ENCODE results near the gene TUBA4A. TPM values are rescaled to one million over a fixed set of nuclear protein-coding genes. Genes with fewer than 3 reads are reported as not detected.
"Not testable (repeated sequence)": the region's sequence is repeated elsewhere in the genome, so short reads cannot be mapped to it uniquely, and the experiment has no call there.

The TUBA4A gene
- total RNA-seq, 1 donor from 2014 or later: 334 TPM

GRCh38 chr2:219271021-219271420 is 17.3 kb upstream of the TUBA4A start:
- intact Hi-C loops (cut with micrococcal nuclease): loop anchor here (10.0 kb wide), 1 partner anchor 224 kb away; the partner anchor contains the start of gene GMPPA

GRCh38 chr2:219270055-219270372 is 16.3 kb upstream of the TUBA4A start:
- intact Hi-C loops (cut with micrococcal nuclease): loop anchor here (10.0 kb wide), 1 partner anchor 225 kb away; the partner anchor contains the start of gene GMPPA

GRCh38 chr2:219269362-219270054 is 15.8 kb upstream of the TUBA4A start:
- intact Hi-C loops (cut with micrococcal nuclease): loop anchor here (10.0 kb wide), 1 partner anchor 225 kb away; the partner anchor contains the start of gene GMPPA

GRCh38 chr2:219268294-219268693 is 14.6 kb upstream of the TUBA4A start:
- intact Hi-C loops (cut with micrococcal nuclease): no loop called here

- intact Hi-C loops (cut with micrococcal nuclease): no loop called here
Measured at GRCh38 chr2:219266886-219267285, 13.2 kb upstream of the TUBA4A start.

- intact Hi-C loops (cut with micrococcal nuclease): no loop called here
Measured at GRCh38 chr2:219266232-219266631, 12.5 kb upstream of the TUBA4A start.

GRCh38 chr2:219261024-219261855 is 7.5 kb upstream of the TUBA4A start:
- intact Hi-C loops (cut with micrococcal nuclease): no loop called here

GRCh38 chr2:219258942-219259341 is 5.2 kb upstream of the TUBA4A start:
- intact Hi-C loops (cut with micrococcal nuclease): not testable (repeated sequence)

- intact Hi-C loops (cut with micrococcal nuclease): no loop called here
Measured at GRCh38 chr2:219254590-219255201, 978 bp upstream of the TUBA4A start.

GRCh38 chr2:219252900-219253752 is 592 bp downstream of the TUBA4A start, which contains the start of gene TUBA4B:
TSS of gene TUBA4B (plus strand) at chr2:219253243. CDS start at chr2:219253408, 165 bp downstream.
- intact Hi-C loops (cut with micrococcal nuclease): loop anchor here (1.0 kb wide), 9 partner anchors 8 to 685 kb away; partner anchors contain the start of genes ANKZF1, ATG9A, CNOT9 and DNAJB2

- intact Hi-C loops (cut with micrococcal nuclease): no loop called here
Measured at GRCh38 chr2:219252570-219252899, 1.2 kb downstream of the TUBA4A start.

GRCh38 chr2:219252084-219252483 is 1.6 kb downstream of the TUBA4A start:
- intact Hi-C loops (cut with micrococcal nuclease): no loop called here

GRCh38 chr2:219251656-219252055 is 2.1 kb downstream of the TUBA4A start:
- intact Hi-C loops (cut with micrococcal nuclease): no loop called here

GRCh38 chr2:219250049-219250781 is 3.5 kb downstream of the TUBA4A start:
- intact Hi-C loops (cut with micrococcal nuclease): no loop called here

GRCh38 chr2:219249203-219249980 is 4.3 kb downstream of the TUBA4A start:
- intact Hi-C loops (cut with micrococcal nuclease): loop anchor here (5.0 kb wide), 1 partner anchor 352 kb away; no protein-coding TSS in a partner anchor

- intact Hi-C loops (cut with micrococcal nuclease): loop anchor here (5.0 kb wide), 1 partner anchor 352 kb away; no protein-coding TSS in a partner anchor
Measured at GRCh38 chr2:219248845-219249202, 4.9 kb downstream of the TUBA4A start.

GRCh38 chr2:219247678-219248642 is 5.8 kb downstream of the TUBA4A start:
- intact Hi-C loops (cut with micrococcal nuclease): loop anchor here (5.0 kb wide), 1 partner anchor 351 kb away; no protein-coding TSS in a partner anchor

GRCh38 chr2:219246559-219246958 is 7.2 kb downstream of the TUBA4A start:
- intact Hi-C loops (cut with micrococcal nuclease): loop anchor here (5.0 kb wide), 1 partner anchor 349 kb away; no protein-coding TSS in a partner anchor

All from T-helper 2 cell treated with Interferon-gamma antibody and Interleukin-4, amounts not matched to agents 100 ng/mL and 5 ng/mL, for 36 hours (primary cell).